Activated CD4-positive, alpha-beta T cell treated with anti-CD3 and anti-CD28 coated beads, Interleukin-2, amount 10 ng/mL, durations not matched to agents 24 days and 14 days (primary cell): ENCODE data around the gene EID3. TPM values are rescaled to one million over a fixed set of nuclear protein-coding genes. Genes with fewer than 3 reads are reported as not detected.

ENCODE experiments used
- total RNA-seq: library from RNA; stranded (reverse); gene quantifications from 2 replicates; pipeline ENCODE4 v1.2.3, GENCODE V29; 2022

Gene EID3
- total RNA-seq, 1 donor from 2014 or later: 9.0 TPM

Other genes with a start within 250 kb of the EID3 start
- gene HCFC2, start 239.2 kb upstream of the EID3 start, total RNA-seq: 8.2 and 8.6 TPM in 2 replicates
- gene NFYB, start 165.5 kb upstream of the EID3 start, total RNA-seq: 25.4 and 28.6 TPM in 2 replicates
- 99.6 and 99.7 TPM in 2 replicates for gene TXNRD1, start 88.0 kb upstream of the EID3 start, total RNA-seq
- 44.9 and 46.2 TPM in 2 replicates for gene CHST11, start 153.2 kb downstream of the EID3 start, total RNA-seq